DOHH2 (cell line): Measurements from ENCODE around the gene BBS9.

Source experiments
- CTCF ChIP-seq: fragments of 200-600 bp; sonication (generic); IDR thresholded peaks from one replicate; pipeline ENCODE4 v1.5.1; 2014; ENCODE audit warnings: antibody characterized with exemption, mild to moderate bottlenecking, low read depth, low read length; ENCODE audit not compliant: poor library complexity, severe bottlenecking
- EZH2phosphoT487 ChIP-seq: fragments of 200-600 bp; sonication (generic); IDR thresholded peaks from 2 replicates; pipeline ENCODE4 v1.6.1; 2017; ENCODE audit warnings: borderline replicate concordance, mild to moderate bottlenecking, antibody characterized with exemption, low read length, moderate library complexity, mixed read lengths

GRCh38 chr7:33212144-33212543 is 82.8 kb downstream of the BBS9 start:
- no peak for TF ChIP-seq CTCF
- no peak for TF ChIP-seq EZH2phosphoT487
